GM21619 (cell line): ENCODE data around the gene ASPHD2.
"Not testable (repeated sequence)": the region's sequence is repeated elsewhere in the genome, so short reads cannot be mapped to it uniquely, and the experiment has no call there.

Experiments used
- ATAC-seq: cut with Tn5 transposase; IDR thresholded peaks from one replicate; pipeline ENCODE4 v1.9.1; 2021; ENCODE audit not compliant: unreplicated experiment

ASPHD2 gene

DNA sequence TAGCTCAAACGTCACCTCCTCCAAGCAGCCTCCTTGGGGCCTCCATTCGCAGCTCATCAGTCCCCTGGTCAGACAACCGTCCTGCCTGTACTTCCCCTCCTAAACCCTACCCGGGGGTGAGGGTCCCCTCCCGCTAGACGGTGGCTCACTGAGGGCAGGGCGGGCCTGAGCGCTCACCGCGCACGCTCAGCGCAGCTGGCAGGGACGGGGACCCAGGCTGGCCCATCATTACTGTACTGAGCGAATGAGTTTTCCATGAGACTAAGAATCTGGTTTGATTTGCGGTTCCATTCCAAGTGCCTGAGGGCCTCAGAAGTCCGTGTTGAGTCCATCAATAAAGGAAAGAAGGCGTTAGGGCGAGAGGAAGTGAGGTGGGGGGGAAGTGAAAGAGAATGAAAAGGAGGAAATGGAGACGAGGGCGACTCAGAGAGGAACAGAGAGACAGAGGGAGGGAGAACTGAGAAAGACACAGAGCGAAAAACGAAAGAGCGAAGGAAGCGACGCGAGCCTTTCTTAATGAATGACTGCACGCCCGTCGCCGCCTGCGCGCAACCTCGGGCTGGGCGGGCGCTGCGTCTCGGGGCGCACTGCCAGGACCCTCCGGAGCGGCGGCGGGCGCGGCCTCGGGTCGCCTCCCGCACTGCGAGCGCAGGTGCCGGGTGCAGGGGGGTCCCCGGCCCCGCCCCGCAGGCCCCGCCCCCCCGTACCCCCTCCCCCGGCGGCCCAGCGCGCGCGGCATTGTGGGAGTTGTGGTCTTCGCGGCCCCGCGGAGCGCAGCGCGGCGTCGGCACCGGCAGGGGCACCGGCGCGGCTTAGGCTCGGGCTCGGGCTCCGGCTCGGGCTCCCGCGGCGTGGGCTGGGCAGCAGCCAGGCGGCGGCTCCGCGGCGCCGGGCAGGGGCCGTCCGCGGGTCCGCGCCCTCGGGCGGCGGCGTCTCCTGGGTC lies at the start of gene ASPHD2:
Gene ASPHD2, plus strand, starts transcription at position 746 of the 943 bp plus-strand sequence. CDS start 4,356 bp downstream, outside the sequence.
- peak; percentile 64 for ATAC-seq

GRCh38 chr22:26380072-26380830 lies 48.8 kb upstream of the ASPHD2 start:
- no peak for ATAC-seq

GRCh38 chr22:26382782-26383181 lies 46.3 kb upstream of the ASPHD2 start:
- ATAC-seq: no peak

DNA sequence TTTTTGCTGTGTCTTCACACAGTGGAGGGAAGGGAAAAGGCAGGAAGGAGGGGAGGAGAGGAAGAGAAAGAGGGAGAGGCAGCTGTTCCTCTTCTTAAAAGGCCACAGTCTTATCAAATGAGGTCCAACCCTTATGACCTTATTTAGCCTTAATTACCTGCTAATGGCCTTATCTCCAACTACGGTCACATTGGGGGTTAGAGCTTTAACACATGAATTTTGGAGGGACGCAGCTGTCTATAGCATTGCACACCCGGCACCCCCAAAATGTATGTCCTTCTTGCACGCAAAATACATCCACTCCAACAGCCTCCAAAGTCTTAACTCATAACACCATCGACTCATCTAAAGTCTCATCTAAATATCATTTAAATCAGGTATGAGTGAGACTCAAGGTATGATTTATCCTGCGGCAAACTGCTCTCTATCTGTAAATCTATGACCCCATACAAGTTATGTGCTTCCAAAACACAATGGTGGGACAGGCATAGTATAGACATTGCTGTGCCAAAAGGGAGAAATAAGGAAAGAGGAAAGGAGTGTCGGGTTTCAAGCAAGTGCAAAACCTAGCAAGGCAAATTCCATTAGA lies 45.0 kb upstream of the ASPHD2 start:
- ATAC-seq: no peak

GRCh38 chr22:26385164-26385563 lies 43.9 kb upstream of the ASPHD2 start:
- ATAC-seq: no peak

DNA sequence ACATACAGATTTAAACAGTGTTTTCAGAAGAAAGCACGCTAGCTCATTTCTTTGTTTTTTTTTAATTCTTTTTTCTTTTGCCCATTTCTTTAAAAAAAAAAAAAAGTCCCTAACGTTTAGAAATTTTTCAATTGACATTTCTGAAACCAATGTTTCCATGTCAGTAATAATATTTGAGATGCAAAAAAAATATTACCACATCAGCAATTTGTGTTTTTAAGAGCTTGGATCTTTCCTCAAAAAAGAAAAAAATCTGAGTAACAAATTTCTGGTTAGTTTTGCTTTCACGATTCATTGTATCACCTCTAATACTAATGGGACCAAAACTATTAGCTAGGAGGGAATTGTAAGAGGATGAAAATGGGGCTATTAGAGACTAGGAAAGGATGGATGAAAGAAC lies 39.9 kb upstream of the ASPHD2 start:
- no peak for ATAC-seq

GRCh38 chr22:26391091-26391490 lies 38.0 kb upstream of the ASPHD2 start:
- no peak for ATAC-seq

DNA sequence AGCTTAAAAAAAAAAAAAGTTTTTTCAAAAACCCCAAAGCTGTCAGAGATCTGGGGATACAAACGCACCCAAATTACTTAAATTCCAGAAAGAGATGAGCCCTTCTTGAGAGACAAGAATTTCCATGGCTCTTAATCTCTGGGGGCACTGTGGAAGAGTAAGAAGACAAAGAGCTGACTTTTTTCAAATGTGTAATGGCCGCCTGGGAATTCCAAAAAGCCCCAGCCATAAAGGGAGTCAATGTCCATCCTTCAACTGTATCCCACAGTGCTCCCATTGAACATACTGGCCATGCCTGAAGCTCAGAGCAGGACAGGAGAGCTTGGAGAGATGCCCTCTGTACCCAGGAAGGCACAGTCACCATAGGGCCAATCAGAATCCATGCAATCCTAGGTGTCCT lies 37.4 kb upstream of the ASPHD2 start:
- no peak for ATAC-seq

GRCh38 chr22:26393929-26394328 lies 35.1 kb upstream of the ASPHD2 start:
- ATAC-seq: no peak

- ATAC-seq: no peak
Measured at GRCh38 chr22:26394777-26395176, 34.3 kb upstream of the ASPHD2 start.

GRCh38 chr22:26395926-26396325 lies 33.1 kb upstream of the ASPHD2 start:
- no peak for ATAC-seq

- no peak for ATAC-seq
Measured at GRCh38 chr22:26398741-26399153, 30.3 kb upstream of the ASPHD2 start.

GRCh38 chr22:26399289-26399688 lies 29.8 kb upstream of the ASPHD2 start:
- ATAC-seq: no peak

- ATAC-seq: no peak
Measured at GRCh38 chr22:26401726-26402125, 27.3 kb upstream of the ASPHD2 start.

DNA sequence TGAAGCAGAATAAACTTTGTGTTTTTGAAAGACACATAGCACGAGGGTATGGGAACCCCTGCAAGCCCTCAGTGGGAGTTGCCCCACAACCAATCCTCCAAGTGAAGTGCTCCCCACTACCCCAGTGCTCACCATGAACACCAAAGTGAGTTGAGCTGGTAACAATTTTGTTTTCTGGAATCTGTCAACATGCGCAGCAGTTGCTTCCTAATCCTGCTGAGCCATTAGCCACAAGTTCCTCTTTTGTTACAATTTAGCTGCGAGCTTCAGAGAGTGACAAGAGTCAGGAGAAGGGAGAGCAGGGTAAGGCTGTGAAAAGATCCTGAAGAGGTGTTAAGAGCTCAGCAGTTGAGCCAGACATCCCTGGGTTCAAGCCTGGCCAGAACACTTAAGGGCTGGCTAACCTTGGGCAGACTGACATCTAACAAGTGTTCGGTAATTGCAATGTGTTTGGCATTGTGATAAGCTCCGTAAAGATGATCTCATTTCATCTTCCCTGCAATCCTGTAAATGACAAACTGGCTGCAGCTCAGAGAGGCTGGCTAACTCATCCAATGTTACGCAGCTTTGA lies 24.1 kb upstream of the ASPHD2 start:
- ATAC-seq: no peak

DNA sequence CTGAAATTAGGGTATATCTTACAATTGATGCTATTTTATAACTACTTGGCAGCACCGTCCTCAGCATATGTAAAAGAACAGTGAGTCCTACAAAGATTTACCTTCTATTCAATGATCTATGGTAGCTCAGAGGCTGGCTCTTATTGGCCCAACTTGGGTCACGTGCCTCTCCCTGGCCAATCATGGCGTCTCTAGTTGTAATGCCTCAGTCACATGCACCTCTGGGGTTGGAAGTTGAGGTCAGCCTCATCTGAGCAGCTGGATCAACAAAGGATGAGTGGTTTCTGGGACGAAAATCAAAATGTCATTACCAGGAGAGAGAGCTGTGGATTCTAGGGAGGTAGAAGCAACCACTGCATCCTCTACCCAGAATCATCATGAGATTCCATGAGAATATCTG lies 22.9 kb upstream of the ASPHD2 start:
- no peak for ATAC-seq

DNA sequence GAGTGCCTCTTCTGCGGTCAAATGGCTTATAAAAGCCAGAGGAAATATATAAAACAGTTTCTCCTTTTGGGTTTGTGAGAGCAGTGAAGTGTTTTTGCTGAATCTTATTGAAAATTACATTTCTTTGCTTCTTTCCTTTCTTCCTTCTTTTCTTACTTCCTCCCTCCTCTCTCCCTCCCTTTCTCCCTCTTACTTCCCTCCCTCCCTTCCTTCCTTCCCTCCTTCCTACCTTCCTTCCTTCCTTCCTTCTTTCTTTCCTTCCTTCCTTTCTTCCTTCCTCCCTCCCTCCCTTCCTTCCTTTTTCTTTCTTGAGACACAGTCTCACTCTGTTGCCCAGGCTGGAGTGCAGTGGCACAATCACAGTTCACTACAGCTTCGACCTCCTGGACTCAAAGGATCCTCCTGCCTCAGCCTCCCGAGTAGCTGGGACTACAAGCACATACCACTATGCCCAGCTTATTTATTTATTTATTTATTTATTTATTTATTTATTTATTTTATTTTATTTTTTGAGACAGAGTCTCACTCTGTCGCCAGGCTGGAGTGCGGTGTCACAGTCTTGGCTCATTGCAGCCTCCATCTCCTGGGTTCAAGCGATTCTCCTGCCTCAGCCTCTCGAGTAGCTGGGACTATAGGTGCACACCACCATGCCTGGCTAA lies 20.4 kb upstream of the ASPHD2 start:
- not testable (repeated sequence) for ATAC-seq

GRCh38 chr22:26409719-26410335 lies 19.2 kb upstream of the ASPHD2 start:
- no peak for ATAC-seq

- ATAC-seq: no peak
Measured at GRCh38 chr22:26410386-26410785, 18.7 kb upstream of the ASPHD2 start.

DNA sequence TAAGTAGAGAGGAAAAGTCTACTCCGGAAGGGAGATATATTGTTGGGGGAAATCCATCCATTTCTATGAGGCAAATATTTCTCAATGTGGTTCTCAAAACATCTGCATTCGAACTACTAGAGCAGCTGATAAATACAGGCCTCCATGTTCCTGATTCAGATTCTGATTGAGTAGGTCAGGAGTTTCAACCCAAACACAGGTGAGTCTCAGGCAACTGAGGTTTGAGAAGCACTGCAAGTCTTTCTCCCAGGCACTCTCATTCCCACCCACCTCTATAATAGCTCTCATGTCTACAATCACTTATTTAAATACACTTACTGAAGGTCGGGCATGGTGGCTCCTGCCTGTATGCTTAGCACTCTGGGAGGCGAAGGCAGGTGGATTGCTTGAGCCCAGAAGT lies 14.7 kb upstream of the ASPHD2 start:
- no peak for ATAC-seq
